Testis (tissue), 3 donors: ENCODE data around the gene LENEP. TPM values are rescaled to one million over a fixed set of nuclear protein-coding genes. Genes with fewer than 3 reads are reported as not detected.

ENCODE experiments used
- DNase-seq: peaks from one replicate; pipeline ENCODE4 v3.0.0-alpha.2; 2019
- H3K27ac ChIP-seq, 2 donors: fragments of 200-600 bp; sonication (generic); one replicate each; pipeline ENCODE4 v1.5.1; 2019
- H3K27me3 ChIP-seq: fragments of 200-600 bp; sonication (generic); one replicate; pipeline ENCODE4 v1.5.1; 2019
- H3K36me3 ChIP-seq: fragments of 200-600 bp; sonication (generic); one replicate; pipeline ENCODE4 v1.5.1; 2017; ENCODE audit warnings: low read depth; ENCODE audit errors: missing control alignments
- H3K4me1 ChIP-seq: fragments of 200-600 bp; sonication (generic); one replicate; pipeline ENCODE4 v1.5.1; 2019
- H3K4me3 ChIP-seq, 2 donors: fragments of 200-600 bp; sonication (generic); one replicate each; pipeline ENCODE4 v1.5.1; 2017 to 2019
- H3K9me3 ChIP-seq: fragments of 200-600 bp; sonication (generic); one replicate; pipeline ENCODE4 v1.5.1; 2017
- CTCF ChIP-seq, 3 experiments: fragments of 450-650 bp in 2 of 3; fragments of 200-600 bp in 1 of 3; sonication (generic) in 1 of 3; IDR thresholded peaks; one replicate each; pipeline ENCODE4 v1.5.1; 2016 to 2019; ENCODE audit warnings: antibody characterized with exemption in 3 of 3, mild to moderate bottlenecking in 2 of 3, moderate library complexity in 1 of 3
- POLR2A ChIP-seq: fragments of 450-650 bp; IDR thresholded peaks from one replicate; pipeline ENCODE4 v1.6.1; 2017; ENCODE audit warnings: antibody characterized with exemption, mild to moderate bottlenecking, moderate library complexity
- WGBS, 2 donors: methylation state at CpG; one replicate each; pipeline ENCODE4 v1.1.5; 2018; 5-methylcytosine and 5-hydroxymethylcytosine counted together
- intact Hi-C: fragments of 100-400 bp; cut with DNase I; formaldehyde crosslinking; loops from one replicate; pipeline ENCODE4 v1.15.1; 2023; ENCODE audit warnings: low total_unique reads
- polyA plus RNA-seq: library from polyadenylated mRNA; stranded (reverse); fragments of 350-450 nt; fragmentation: Illumina TruSeq; extraction: RNeasy Lipid Tissue Mini Kit (QIAGEN cat#74804); gene quantifications from one replicate; pipeline ENCODE4 v1.2.3, GENCODE V29; 2014; ENCODE audit warnings: low read depth, low replicate concordance; ENCODE audit not compliant: insufficient read depth
- total RNA-seq, 2 donors: library from RNA; depleted of rRNA; stranded (reverse); fragments of >200 nt; gene quantifications; one replicate each; pipeline ENCODE4 v1.2.3, GENCODE V29; 2016

The LENEP gene
- total and polyA plus RNA-seq, 3 donors from 2014 or later: 1.1 TPM; not detected in 2

GRCh38 chr1:155022136-155022926 lies 28.9 kb downstream of the LENEP start:
- Histone ChIP-seq H3K27me3 (no peaks in the 10 kb centered on the region), H3K27ac (no peak overlapping the region), H3K4me3 (no peak overlapping the region), H3K9me3 (no peaks in the 10 kb centered on the region), H3K36me3 (no peaks in the 10 kb centered on the region), H3K4me1 (peaks cover 6% of the 10 kb centered on the region)
- 75 to 79% methylated on average over 8 of the region's 8 CpGs for WGBS, 2 donors
- no peak for DNase-seq
- intact Hi-C loops: no loop called here
- TF ChIP-seq CTCF (IDR thresholded peaks at IDR 0.05): no peak
- no peak for TF ChIP-seq POLR2A

GRCh38 chr1:155022927-155023236 lies 29.5 kb downstream of the LENEP start:
- H3K36me3 ChIP-seq: no peaks in the 10 kb centered on the region
- no peak for TF ChIP-seq CTCF (IDR thresholded peaks at IDR 0.05)
- TF ChIP-seq POLR2A: no peak
- intact Hi-C loops: no loop called here
- H3K4me3 ChIP-seq: no peak overlapping the region
- H3K4me1 ChIP-seq: peaks cover 3% of the 10 kb centered on the region
- DNase-seq: no peak
- H3K9me3 ChIP-seq: no peaks in the 10 kb centered on the region
- H3K27me3 ChIP-seq: no peaks in the 10 kb centered on the region
- no peak overlapping the region for H3K27ac ChIP-seq
- 57 to 64% methylated on average over 4 of the region's 4 CpGs for WGBS, 2 donors

- Histone ChIP-seq H3K4me3 (no peak overlapping the region), H3K27me3 (no peaks in the 10 kb centered on the region), H3K36me3 (no peaks in the 10 kb centered on the region), H3K27ac (no peak overlapping the region), H3K9me3 (no peaks in the 10 kb centered on the region), H3K4me1 (peaks cover 1% of the 10 kb centered on the region)
- WGBS, 2 donors: 88 to 89% methylated on average over 5 of the region's 5 CpGs
- TF ChIP-seq POLR2A (no peak), CTCF (IDR thresholded peaks at IDR 0.05) (no peak)
- intact Hi-C loops: no loop called here
- no peak for DNase-seq
Observed at GRCh38 chr1:155023627-155024026, 30.2 kb downstream of the LENEP start.

- no peak overlapping the region for H3K27ac ChIP-seq
- H3K36me3 ChIP-seq: no peaks in the 10 kb centered on the region
- no peaks in the 10 kb centered on the region for H3K27me3 ChIP-seq
- TF ChIP-seq CTCF (IDR thresholded peaks at IDR 0.05): no peak
- no peak for TF ChIP-seq POLR2A
- intact Hi-C loops: no loop called here
- no peak overlapping the region for H3K4me3 ChIP-seq
- WGBS, 2 donors: 88 to 91% methylated on average over 9 of the region's 9 CpGs
- DNase-seq: no peak
- no peaks in the 10 kb centered on the region for H3K9me3 ChIP-seq
- H3K4me1 ChIP-seq: no peaks in the 10 kb centered on the region
Observed at GRCh38 chr1:155024315-155024714, 30.9 kb downstream of the LENEP start.

- H3K27ac ChIP-seq: no peak overlapping the region
- DNase-seq: no peak
- no peaks in the 10 kb centered on the region for H3K4me1 ChIP-seq
- WGBS, 2 donors: 75 to 79% methylated on average over 5 to 9 of the region's 9 CpGs
- TF ChIP-seq CTCF (IDR thresholded peaks at IDR 0.05) (no peak), POLR2A (no peak)
- H3K9me3 ChIP-seq: no peaks in the 10 kb centered on the region
- H3K27me3 ChIP-seq: no peaks in the 10 kb centered on the region
- intact Hi-C loops: no loop called here
- no peak overlapping the region for H3K4me3 ChIP-seq
- H3K36me3 ChIP-seq: no peaks in the 10 kb centered on the region
Observed at GRCh38 chr1:155026154-155026553, 32.8 kb downstream of the LENEP start.
